GM21529 (cell line): ENCODE measurements around the gene ASF1A.
A peak's percentile ranks its signal among the peaks of the same experiment; 100 is the strongest.

Experiments
- ATAC-seq: cut with Tn5 transposase; IDR thresholded peaks from one replicate; pipeline ENCODE4 v1.9.1; 2021; ENCODE audit not compliant: unreplicated experiment

The ASF1A gene

GRCh38 chr6:118881440-118882313, 12.3 kb upstream of the ASF1A start:
- peak; percentile 92 for ATAC-seq

- no peak for ATAC-seq
These were observed 11.5 kb upstream of the ASF1A start for GRCh38 chr6:118882314-118882905.

GRCh38 chr6:118886641-118887040, 7.3 kb upstream of the ASF1A start:
- ATAC-seq = no peak

GRCh38 chr6:118889163-118889562, 4.8 kb upstream of the ASF1A start:
- no peak for ATAC-seq

GRCh38 chr6:118890997-118891790, 2.8 kb upstream of the ASF1A start:
- peak; percentile 24 for ATAC-seq

- no peak for ATAC-seq
These were observed 1.5 kb upstream of the ASF1A start for GRCh38 chr6:118892355-118892991.

GRCh38 chr6:118893064-118893806, 717 bp upstream of the ASF1A start:
- ATAC-seq = peak; percentile 17

GRCh38 chr6:118894425-118895260, 691 bp downstream of the ASF1A start:
- ATAC-seq = peak; percentile 30

GRCh38 chr6:118895261-118895560, 1.3 kb downstream of the ASF1A start:
- no peak for ATAC-seq

- no peak for ATAC-seq
These were observed 1.9 kb downstream of the ASF1A start for GRCh38 chr6:118895859-118896258.

GRCh38 chr6:118896339-118897136, 2.6 kb downstream of the ASF1A start:
- ATAC-seq = peak; percentile 20

- no peak for ATAC-seq
These were observed 3.4 kb downstream of the ASF1A start for GRCh38 chr6:118897386-118897785.

GRCh38 chr6:118899948-118900347, 6.0 kb downstream of the ASF1A start:
- ATAC-seq = no peak

- ATAC-seq = no peak
These were observed 8.8 kb downstream of the ASF1A start for GRCh38 chr6:118902726-118903125.

- ATAC-seq = no peak
These were observed 9.2 kb downstream of the ASF1A start for GRCh38 chr6:118903138-118903537.

- ATAC-seq = no peak
These were observed 9.7 kb downstream of the ASF1A start for GRCh38 chr6:118903691-118904090.

GRCh38 chr6:118905084-118905483, 11.1 kb downstream of the ASF1A start:
- no peak for ATAC-seq

GRCh38 chr6:118905851-118906250, 11.9 kb downstream of the ASF1A start:
- ATAC-seq = no peak

GRCh38 chr6:118908441-118908840, 14.5 kb downstream of the ASF1A start:
- ATAC-seq = no peak
